ENCODE measurements around the gene GALNT2. TPM values are rescaled to one million over a fixed set of nuclear protein-coding genes. Genes with fewer than 3 reads are reported as not detected.

The GALNT2 gene
- polyA plus RNA-seq, 2 of the 4 experiments (the other 2 are of a cell fraction) = 66.9 to 114 TPM

DNA sequence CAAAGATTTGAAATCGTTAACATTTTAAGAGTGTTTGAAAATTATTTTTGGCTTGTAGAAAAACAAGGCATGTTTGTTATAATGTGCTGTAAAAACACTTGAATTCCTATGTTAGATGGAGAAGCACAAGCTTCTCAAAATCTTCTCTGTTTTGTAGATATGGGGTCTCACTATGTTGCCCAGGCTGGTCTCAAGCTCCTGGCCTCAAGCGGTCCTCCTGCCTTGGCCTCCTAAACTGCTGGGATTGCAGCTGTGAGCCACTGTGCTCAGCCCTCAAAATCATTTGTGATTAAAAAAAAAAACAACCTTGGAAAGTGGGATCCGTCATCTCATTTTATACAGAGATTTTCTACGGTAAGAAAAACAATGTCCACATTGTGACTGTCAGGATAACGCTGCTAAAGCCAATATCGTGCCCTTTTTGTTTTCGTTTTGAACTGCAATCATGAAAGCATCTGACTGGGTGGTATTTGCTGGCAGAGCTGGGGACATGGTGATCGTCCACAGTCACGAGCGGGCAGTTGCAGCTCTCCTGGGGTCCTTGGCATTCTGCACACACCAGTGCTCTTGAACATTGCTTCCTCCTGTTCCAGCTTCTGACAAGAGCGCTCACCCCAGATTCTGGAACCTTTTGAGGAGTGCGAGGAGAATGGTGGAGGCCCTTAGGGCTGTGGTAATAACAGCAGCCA lies 246.6 kb downstream of the GALNT2 start:
- DNase-seq (ENCODE audit: low read depth in 1 of 2, low spot score in 1 of 2) (no peak), ATAC-seq (no peak), FAIRE-seq (no peak)
- TF ChIP-seq ZC3H11A (IDR thresholded peaks at IDR 0.05) (no peak), PBX3 (IDR thresholded peaks at IDR 0.05) (no peak), SMC3 (IDR thresholded peaks at IDR 0.05) (no peak), FOXS1 (CRISPR knock-in tag; IDR thresholded peaks at IDR 0.05) (no peak), ZNF302 (CRISPR knock-in tag; IDR thresholded peaks at IDR 0.05) (no peak)
- TF ChIP-seq, protein P1, sequence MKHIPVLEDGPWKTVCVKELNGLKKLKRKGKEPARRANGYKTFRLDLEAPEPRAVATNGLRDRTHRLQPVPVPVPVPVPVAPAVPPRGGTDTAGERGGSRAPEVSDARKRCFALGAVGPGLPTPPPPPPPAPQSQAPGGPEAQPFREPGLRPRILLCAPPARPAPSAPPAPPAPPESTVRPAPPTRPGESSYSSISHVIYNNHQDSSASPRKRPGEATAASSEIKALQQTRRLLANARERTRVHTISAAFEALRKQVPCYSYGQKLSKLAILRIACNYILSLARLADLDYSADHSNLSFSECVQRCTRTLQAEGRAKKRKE (CRISPR knock-in tag; IDR thresholded peaks at IDR 0.05; ENCODE audit: low read depth) = no peak
- TF ChIP-seq, protein P2, sequence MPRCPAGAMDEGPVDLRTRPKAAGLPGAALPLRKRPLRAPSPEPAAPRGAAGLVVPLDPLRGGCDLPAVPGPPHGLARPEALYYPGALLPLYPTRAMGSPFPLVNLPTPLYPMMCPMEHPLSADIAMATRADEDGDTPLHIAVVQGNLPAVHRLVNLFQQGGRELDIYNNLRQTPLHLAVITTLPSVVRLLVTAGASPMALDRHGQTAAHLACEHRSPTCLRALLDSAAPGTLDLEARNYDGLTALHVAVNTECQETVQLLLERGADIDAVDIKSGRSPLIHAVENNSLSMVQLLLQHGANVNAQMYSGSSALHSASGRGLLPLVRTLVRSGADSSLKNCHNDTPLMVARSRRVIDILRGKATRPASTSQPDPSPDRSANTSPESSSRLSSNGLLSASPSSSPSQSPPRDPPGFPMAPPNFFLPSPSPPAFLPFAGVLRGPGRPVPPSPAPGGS (IDR thresholded peaks at IDR 0.05) = no peak
- 44% methylated on average over 12 of the region's 12 CpGs for WGBS (ENCODE audit: missing lambda C conversion rate)
- Histone ChIP-seq H3K4me1 (no peaks in the 10 kb centered on the region; the same call in 2 of the 3 replicates), H3K4me3 (no peak overlapping the region), H3K9me3 (no peaks in the 10 kb centered on the region), H3K4me2 (no peak overlapping the region), H3K27ac (no peak overlapping the region)
- CTCF ChIA-PET = interaction anchor here (0.6 to 2.4 kb wide), 2 partner anchors 652 to 1176 kb away, joined by 3 to 6 read pairs; no protein-coding TSS in a partner anchor
- POLR2A ChIA-PET = no interaction called here

DNA sequence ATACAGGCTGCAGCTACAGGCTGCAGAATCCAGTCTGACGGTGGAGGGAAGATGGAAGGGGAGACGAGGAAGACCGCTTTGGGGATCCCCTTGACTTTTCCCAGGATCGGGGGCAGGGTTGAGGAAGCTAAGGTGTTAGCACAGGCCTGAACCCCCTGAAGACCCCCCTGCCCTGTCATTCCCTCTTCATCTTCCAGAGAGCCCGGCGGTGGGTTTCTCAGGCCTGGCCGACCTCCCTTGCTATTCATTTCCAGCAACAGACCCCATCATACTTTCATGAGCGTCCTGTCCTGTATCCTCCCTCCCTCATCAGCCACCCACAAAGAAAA lies 247.1 kb downstream of the GALNT2 start:
- DNase-seq (ENCODE audit: low read depth in 1 of 2, low spot score in 1 of 2) (no peak), ATAC-seq (no peak), FAIRE-seq (no peak)
- Histone ChIP-seq H3K4me1 (no peaks in the 10 kb centered on the region), H3K27ac (no peak overlapping the region), H3K9me3 (no peaks in the 10 kb centered on the region), H3K4me3 (no peak overlapping the region), H3K4me2 (no peak overlapping the region)
- ChIA-PET CTCF (interaction anchor here (0.6 to 2.4 kb wide), 4 partner anchors 10 to 1176 kb away, joined by 3 to 6 read pairs (median 3); no protein-coding TSS in a partner anchor), POLR2A (no interaction called here)
- WGBS (ENCODE audit: missing lambda C conversion rate) = 52% methylated on average over 8 of the region's 8 CpGs
- no peak for TF ChIP-seq MAX (IDR thresholded peaks at IDR 0.05)
- no peak for TF ChIP-seq FOXS1 (CRISPR knock-in tag; IDR thresholded peaks at IDR 0.05)
- TF ChIP-seq EP300 (IDR thresholded peaks at IDR 0.05) = no peak
- TF ChIP-seq HOXB13 (CRISPR knock-in tag; IDR thresholded peaks at IDR 0.05; ENCODE audit: low read depth) = no peak
- TF ChIP-seq SMC3 (IDR thresholded peaks at IDR 0.05) = no peak

GRCh38 chr1:230315099-230315498 lies 248.1 kb downstream of the GALNT2 start:
- TF ChIP-seq HDAC2 (IDR thresholded peaks at IDR 0.05) (no peak), ESRRA (IDR thresholded peaks at IDR 0.05; ENCODE audit: borderline replicate concordance, low read length) (no peak), SMC3 (IDR thresholded peaks at IDR 0.05) (no peak), TFCP2L1 (CRISPR knock-in tag; IDR thresholded peaks at IDR 0.05) (no peak), MAFK (IDR thresholded peaks at IDR 0.05; ENCODE audit: partially characterized antibody) (no peak), BHLHE40 (IDR thresholded peaks at IDR 0.05; ENCODE audit: low read depth, low read length) (no peak), CBX8 (IDR thresholded peaks at IDR 0.05) (no peak)
- 0% methylated on average over 5 of the region's 6 CpGs for WGBS (ENCODE audit: missing lambda C conversion rate)
- no peaks in the 10 kb centered on the region for H3K9me3 ChIP-seq
- no peak overlapping the region for H3K4me3 ChIP-seq
- no peaks in the 10 kb centered on the region for H3K4me1 ChIP-seq
- ChIA-PET CTCF (interaction anchor here (0.9 to 2.4 kb wide), 4 partner anchors 9 to 718 kb away, joined by 3 to 6 read pairs (median 3); no protein-coding TSS in a partner anchor), POLR2A (no interaction called here)
- no peak; a peak in 1 of 6 replicates for ATAC-seq
- no peak overlapping the region for H3K4me2 ChIP-seq
- no peak for FAIRE-seq
- no peak for DNase-seq (ENCODE audit: low read depth in 1 of 2, low spot score in 1 of 2)
- H3K27ac ChIP-seq = no peak overlapping the region

Measured in A549 (cell line).